GM19023 (cell line): Measurements from ENCODE around the gene TMEM259.

Source experiments
- ATAC-seq: cut with Tn5 transposase; IDR thresholded peaks from one replicate; pipeline ENCODE4 v1.9.1; 2021; ENCODE audit warnings: mild to moderate bottlenecking, moderate library complexity; ENCODE audit not compliant: unreplicated experiment

TMEM259 gene

GRCh38 chr19:990119-990571 lies 30.8 kb downstream of the TMEM259 start:
- ATAC-seq, result no peak

- no peak for ATAC-seq
These were observed 31.4 kb downstream of the TMEM259 start for GRCh38 chr19:989381-990081.

- no peak for ATAC-seq
These were observed 32.4 kb downstream of the TMEM259 start for GRCh38 chr19:988510-988909.

- ATAC-seq, result no peak
These were observed 32.8 kb downstream of the TMEM259 start for GRCh38 chr19:988081-988480.

GRCh38 chr19:986083-986482 lies 34.8 kb downstream of the TMEM259 start:
- no peak for ATAC-seq

GRCh38 chr19:984165-984967 lies 36.6 kb downstream of the TMEM259 start, which contains the start of gene WDR18:
WDR18 (plus strand) TSS chr19:984345; CDS start chr19:984354, 9 bp downstream.
- peak; percentile 79 for ATAC-seq

- no peak for ATAC-seq
These were observed 38.3 kb downstream of the TMEM259 start for GRCh38 chr19:982567-983170.

GRCh38 chr19:980133-980998 lies 40.6 kb downstream of the TMEM259 start:
- no peak for ATAC-seq

GRCh38 chr19:979318-979741 lies 41.6 kb downstream of the TMEM259 start:
- no peak for ATAC-seq

GRCh38 chr19:977058-977464 lies 43.9 kb downstream of the TMEM259 start:
- no peak for ATAC-seq

GRCh38 chr19:976476-976875 lies 44.4 kb downstream of the TMEM259 start:
- ATAC-seq, result no peak

- no peak for ATAC-seq
These were observed 46.2 kb downstream of the TMEM259 start for GRCh38 chr19:974564-975257.

GRCh38 chr19:973726-974563 lies 47.0 kb downstream of the TMEM259 start:
- ATAC-seq, result no peak

- ATAC-seq, result no peak
These were observed 48.6 kb downstream of the TMEM259 start for GRCh38 chr19:972281-972680.

GRCh38 chr19:971795-972194 lies 49.1 kb downstream of the TMEM259 start:
- no peak for ATAC-seq

- ATAC-seq, result no peak
These were observed 50.2 kb downstream of the TMEM259 start for GRCh38 chr19:970695-971094.

- no peak for ATAC-seq
These were observed 54.3 kb downstream of the TMEM259 start for GRCh38 chr19:966485-967088.

GRCh38 chr19:964761-965694 lies 55.9 kb downstream of the TMEM259 start:
- ATAC-seq, result no peak
